GM08714 (cell line): Measurements from ENCODE around the gene PPP2R5E.

Experiments
- H3K4me3 ChIP-seq: fragments of 200-500 bp; sonication (Bioruptor generic); 2 replicates; pipeline ENCODE4 v1.5.1; 2014; ENCODE audit warnings: mild to moderate bottlenecking, low read length, inconsistent platforms
- ZNF274 ChIP-seq: IDR thresholded peaks from 2 replicates; pipeline ENCODE4 v1.6.1; 2012; ENCODE audit warnings: mild to moderate bottlenecking, low read depth, low read length

The PPP2R5E gene

DNA sequence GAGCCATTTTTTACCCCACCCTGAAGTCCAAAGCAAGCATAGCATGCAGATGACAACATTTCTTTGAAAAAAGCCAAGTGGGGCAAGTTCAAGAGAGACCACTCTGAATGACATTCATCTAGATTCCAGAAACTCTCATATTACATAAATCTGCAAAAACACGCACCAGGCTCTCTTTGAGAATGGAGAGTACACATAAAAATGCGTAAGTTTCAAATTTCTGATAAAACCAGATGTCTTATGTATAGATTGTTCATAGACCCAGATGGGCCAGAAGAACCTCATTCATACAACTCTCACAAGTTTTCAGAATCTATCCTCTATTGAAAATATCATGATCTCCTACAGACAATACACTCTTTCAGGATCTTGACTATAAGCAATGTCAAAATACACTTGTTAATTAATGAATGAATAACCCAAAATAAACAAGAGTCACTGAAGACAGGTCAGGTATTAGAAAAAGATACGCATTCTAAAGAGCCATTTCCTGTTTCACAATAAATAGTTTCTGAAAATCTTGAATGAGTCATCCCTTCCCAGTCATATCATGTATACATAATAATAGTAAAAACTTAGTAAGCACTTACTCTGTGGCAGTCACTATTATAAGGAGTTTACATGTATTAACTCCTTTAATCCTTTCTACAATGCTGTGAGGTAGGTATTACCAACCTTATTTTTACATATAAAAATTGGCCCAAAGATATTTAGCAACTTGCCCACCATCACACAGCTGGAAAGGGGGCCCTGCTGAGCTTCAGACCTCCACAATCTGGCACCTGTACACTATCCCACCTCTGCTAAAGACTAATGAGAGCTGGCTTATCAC is 72.0 kb downstream of the PPP2R5E start:
- peak overlapping the region; percentile 40; the same call in 1 of the 2 replicates for H3K4me3 ChIP-seq
- no peak for TF ChIP-seq ZNF274

DNA sequence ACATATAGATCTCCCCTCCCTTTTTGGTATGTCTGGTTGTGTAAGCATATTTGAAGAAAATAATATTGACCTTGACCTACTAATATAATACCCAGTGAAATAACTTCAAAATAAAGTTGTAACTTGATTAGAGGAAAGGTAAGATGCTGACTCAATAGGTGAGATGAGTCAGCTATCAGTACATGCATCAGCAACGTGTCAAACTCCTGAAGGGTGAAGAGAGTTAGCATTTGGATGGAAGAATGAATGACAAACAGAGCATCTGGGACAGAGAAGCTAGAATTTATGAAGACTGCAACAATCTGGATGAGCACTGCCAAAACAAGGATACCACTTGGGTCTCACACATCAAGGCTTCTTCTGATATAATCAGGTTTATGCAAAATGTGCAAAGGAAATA is 74.9 kb downstream of the PPP2R5E start:
- no peak overlapping the region for H3K4me3 ChIP-seq
- TF ChIP-seq ZNF274 = no peak

DNA sequence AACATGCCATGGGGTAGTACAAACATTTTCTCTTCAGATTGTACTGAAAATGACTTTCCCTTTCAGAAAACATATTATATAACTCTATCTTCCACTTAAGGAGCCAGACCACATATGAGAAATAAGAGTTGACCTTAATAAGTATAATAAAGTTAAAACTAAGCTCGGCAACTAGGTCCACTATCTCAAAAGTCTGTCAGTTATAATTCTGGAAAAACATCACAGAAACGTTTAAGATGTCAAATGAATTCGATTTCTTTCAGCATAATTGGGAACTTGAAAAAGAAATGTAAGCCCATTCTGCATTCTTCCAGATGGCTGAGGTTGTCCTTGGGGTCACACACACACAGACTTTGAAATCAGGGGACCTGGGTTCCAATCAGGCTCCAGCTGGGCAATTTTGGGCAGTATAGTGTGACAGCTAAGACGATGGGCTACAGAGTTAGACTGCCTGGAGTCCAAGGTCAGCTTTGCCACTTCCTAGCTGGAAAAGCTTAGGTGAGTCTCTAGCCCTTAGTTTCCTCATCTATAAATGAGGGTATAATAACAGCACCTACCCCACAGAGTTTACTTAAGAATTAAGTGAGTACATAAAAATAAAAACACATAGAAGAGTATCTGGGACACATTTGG is 75.6 kb downstream of the PPP2R5E start:
- no peak overlapping the region for H3K4me3 ChIP-seq
- TF ChIP-seq ZNF274 = no peak

DNA sequence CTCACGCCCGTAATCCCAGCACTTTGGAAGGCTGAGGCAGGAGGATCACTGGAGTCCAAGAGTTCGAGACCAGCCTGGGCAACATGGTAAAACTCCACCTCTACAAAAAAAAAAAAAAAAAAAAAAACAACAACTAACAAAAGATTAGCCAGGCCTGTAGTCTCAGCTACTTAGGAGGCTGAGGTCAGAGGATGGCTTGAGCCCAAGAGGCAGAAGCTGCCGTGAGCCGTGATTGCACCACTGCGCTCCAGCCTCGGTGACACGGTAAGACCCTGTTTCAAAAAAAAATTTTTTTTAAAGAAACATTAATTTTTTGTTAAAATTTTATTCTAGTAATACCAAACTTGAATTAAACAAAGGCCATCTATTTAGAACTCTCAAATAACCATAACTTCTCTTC is 77.8 kb downstream of the PPP2R5E start:
- no peak for TF ChIP-seq ZNF274

DNA sequence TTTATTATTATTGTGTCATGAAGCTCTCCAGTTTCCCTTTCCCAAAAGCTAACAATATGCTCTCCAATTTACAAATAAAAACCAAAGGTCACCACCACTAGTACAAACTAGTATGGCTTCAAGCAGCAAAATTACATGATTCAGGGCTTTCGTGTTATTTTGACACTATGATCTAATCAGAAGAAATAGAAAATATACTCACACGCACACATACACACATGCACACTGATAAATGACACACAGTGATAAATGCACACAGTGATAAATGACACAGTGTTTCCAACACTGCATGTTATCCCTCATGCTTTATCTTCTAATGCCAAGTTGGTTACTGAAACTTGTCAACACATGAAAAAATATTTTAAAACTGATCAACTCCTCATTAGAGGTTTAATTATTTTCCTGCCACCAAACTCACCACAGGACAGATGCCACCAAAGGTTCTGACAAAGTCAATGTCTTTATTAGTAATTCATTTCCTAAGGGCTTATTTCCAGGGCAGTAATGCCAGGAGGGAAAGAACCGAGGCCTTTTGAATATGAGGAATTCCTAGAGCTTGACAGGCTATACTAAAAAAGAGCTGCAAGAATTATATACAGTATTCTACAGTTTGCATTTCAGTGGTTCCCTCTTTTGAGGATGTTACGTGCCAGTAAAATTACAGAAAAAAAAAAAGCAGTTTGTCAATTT is 82.4 kb downstream of the PPP2R5E start:
- no peak for TF ChIP-seq ZNF274
- no peak overlapping the region for H3K4me3 ChIP-seq

More for the DNA sequence above, 77.8 kb downstream of the PPP2R5E start:
- H3K4me3 ChIP-seq = no peak overlapping the region

DNA sequence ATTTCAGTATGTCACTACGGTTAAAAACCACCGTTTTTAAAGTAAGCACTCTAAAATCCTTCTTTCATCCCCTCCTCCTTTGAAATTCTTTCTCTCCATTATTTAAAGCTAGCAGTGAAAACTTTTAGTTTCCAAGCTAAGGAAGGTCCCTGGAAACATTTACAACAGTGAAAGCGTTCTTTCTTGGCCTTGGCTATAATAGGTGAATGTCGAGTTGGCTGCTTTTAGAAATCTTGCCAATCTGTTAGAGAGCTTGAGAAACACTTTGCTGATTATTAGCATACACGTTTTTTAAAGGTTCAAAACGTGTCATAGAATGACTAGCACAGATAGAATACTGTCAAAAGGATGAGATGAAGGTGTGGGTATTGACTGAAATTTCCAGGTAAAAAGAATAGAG is 83.4 kb downstream of the PPP2R5E start:
- no peak for TF ChIP-seq ZNF274
- H3K4me3 ChIP-seq = no peak overlapping the region

DNA sequence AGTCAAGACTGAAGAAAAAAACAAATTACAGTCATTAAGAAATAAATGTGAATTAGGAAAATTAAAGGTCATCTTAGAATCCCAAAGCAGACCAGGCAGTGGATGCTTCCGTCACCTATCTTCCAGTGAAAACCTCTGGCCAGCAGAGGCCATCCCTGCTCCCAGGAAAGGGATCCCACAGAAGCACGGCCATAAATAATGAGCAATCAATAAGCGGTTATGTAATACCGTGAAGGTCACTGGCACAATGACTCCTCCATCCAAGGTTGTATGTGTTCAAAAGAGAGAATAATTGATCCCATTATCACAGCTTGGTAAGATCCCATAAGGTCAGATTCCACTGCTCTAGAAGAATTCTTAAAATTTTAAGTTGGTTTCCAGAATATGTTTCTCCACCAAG is 85.7 kb downstream of the PPP2R5E start:
- no peak overlapping the region for H3K4me3 ChIP-seq
- no peak for TF ChIP-seq ZNF274

DNA sequence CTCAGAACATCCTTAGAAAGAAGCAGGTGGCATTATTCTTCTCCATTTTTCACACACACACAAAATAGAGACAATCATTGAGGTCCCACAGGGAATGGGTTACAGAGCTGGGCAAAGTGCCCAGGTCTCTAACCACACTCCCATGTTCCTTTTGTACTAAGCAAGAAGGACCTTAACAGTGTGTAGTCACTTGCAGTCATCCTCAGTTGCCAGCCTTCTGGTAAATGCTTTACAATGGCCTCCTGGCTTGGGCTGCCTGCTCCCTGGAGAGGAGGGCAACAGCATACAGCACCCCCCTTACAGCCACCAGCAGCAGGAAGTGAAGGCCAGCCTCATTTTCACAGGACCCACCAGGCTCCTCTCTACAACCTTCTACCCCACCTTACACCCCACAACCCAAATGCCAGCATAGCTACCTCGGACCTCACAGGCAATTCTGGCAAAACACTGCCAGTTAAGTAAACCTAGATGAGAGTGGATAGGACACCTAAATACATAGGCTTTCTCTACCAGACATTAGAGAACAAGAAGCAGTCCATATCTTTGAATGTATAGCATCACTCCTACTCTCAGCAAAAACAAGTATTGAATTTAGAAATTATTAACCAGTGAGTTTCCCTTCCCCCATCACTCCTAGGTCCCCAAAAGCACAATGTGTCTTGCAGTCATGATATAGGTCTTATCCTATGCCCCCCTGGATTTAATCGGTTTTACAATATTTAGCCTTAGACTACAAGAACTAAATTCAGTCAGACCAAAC is 88.1 kb downstream of the PPP2R5E start:
- TF ChIP-seq ZNF274 = no peak
- H3K4me3 ChIP-seq = no peak overlapping the region

DNA sequence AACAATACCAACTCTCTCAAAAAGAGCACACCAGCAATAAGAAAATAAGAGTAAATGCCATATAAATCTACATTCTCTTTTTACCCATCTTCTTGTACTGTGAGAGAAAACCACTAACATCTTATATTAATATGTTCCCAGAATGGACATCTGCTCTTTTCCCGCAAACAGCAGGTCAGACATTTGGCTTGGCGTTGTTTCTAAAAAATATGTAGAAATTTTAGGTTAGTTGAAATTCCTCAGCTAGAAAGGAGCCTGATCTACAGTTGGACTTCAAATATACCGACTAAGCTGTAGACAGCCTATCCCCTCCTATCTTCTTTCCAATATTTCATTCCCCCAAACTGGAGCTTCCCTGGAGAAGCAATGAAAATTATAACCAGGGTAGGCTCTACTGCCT is 88.7 kb downstream of the PPP2R5E start:
- TF ChIP-seq ZNF274 = no peak
- H3K4me3 ChIP-seq = no peak overlapping the region

DNA sequence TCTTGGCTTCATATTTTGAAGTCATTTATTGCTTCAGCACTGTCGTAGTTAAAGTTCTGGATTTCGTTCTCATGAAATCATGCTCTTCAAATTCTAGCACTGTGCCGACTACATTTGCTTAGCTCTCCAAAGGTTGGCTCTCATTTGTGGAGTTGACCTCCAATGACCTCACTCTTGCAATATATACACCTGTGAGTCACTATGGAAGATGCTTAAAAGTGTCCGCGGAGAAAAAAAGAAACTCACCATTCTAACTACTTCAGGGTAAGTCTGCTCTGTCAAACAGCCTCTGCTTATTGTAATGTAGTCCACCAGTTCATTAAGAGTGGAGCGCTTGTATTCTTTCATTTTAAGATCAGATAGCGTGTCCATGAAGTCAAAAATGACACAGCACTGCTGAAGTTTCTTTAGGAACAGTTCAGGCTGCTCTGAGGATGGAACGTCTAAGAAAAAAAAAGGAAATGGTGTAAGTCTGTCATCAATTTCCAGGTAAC is 89.7 kb downstream of the PPP2R5E start:
- H3K4me3 ChIP-seq = no peak overlapping the region
- no peak for TF ChIP-seq ZNF274

DNA sequence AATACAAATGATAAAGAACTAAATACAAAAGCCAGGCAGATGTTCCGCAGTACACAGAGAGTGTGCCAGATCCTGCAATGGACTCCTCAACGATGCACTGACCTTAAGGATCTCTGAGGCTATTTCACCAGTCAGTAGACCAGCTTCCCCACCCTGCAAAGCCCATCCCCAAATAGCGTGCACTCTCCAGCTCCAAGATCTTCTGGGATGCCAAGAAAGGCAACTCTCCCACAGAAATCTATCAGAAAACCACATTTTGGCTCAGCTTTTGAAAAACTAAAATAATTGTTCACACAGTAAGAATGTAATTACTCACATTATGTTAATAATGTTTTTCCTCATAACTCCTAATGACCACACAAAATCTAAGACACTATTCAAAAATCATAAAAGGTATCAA is 90.4 kb downstream of the PPP2R5E start:
- TF ChIP-seq ZNF274 = no peak
- H3K4me3 ChIP-seq = no peak overlapping the region

DNA sequence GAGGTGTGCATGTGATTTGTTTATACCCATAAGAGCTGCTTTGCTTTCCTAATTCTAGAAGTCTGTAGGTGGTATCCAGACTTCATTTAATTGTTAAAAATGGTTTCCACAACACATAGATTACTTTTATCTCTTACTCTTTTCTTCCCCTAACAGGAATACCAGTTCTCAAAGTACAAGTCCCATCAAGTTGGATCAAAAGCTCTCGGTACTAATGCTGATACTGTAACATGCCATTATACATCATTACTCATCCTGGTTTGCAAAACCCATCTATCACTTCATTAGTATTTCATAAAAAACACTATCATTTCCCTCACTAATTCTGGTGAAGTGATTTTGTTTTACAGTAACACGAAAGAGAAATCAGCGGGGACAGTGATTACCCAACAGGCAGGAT is 94.3 kb downstream of the PPP2R5E start:
- TF ChIP-seq ZNF274 = no peak
- no peak overlapping the region for H3K4me3 ChIP-seq

DNA sequence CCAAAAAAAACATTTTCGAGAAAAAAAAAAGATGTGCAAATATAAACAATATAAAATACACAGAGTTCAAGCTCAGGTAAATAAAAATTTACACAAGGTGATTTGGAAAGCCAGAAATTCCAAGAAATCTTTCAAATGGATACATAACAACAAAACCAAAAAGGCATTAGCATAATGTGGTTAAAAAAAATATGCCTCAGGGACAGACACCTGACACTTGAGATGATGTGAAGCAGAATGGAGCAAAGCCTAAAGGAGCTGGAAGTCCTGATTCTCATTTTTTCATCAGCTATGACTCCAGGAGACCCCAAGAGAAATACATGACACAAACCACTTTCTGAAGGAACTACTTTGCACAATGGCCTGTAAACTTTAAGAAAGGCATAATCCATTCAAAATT is 98.6 kb downstream of the PPP2R5E start:
- H3K4me3 ChIP-seq = no peak overlapping the region
- no peak for TF ChIP-seq ZNF274

DNA sequence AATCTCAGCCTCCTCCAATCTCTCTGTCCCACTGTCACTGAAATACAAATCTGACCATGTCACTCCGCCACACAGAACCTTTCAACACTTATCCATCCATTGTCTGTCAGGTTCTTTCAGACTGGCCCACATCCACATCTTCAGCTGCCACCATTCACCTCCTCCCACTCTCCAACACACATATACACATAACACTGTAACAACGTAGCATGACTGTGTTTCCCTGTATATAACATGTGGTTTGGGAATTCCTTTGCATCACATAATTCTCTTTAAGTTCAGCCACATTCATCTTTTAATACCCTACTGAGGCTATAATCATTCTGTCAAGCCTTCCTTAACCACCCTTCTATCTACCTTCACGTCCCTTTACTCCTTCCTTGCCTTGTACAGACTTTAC is 99.2 kb downstream of the PPP2R5E start:
- H3K4me3 ChIP-seq = no peak overlapping the region
- no peak for TF ChIP-seq ZNF274
